Measurements from ENCODE around the gene MRTO4.
"Not testable (repeated sequence)": the region's sequence is repeated elsewhere in the genome, so short reads cannot be mapped to it uniquely, and the experiment has no call there.

Gene MRTO4

GRCh38 chr1:19254416-19254815 is 2.8 kb downstream of the MRTO4 start:
- TF ChIP-seq CTCF (IDR thresholded peaks at IDR 0.05; ENCODE audit: low read depth, low read length, missing control alignments) = no peak
- H3K36me3 ChIP-seq (replicated peaks) = peaks cover 25% of the 10 kb centered on the region
- DNase-seq = no peak
- H3K27ac ChIP-seq = no peak overlapping the region
- in situ Hi-C loops (cut with HindIII; ENCODE audit: low pct_ligation_motif_present, low sequenced_read_pairs) = no loop called here
- H3K27me3 ChIP-seq (replicated peaks) = no peaks in the 10 kb centered on the region
- no peak overlapping the region for H3K4me3 ChIP-seq (ENCODE audit: low read depth, low read length)

- Histone ChIP-seq H3K4me3 (ENCODE audit: low read depth, low read length) (no peak overlapping the region), H3K27ac (no peak overlapping the region), H3K36me3 (replicated peaks) (peaks cover 34% of the 10 kb centered on the region), H3K27me3 (replicated peaks) (no peaks in the 10 kb centered on the region)
- in situ Hi-C loops (cut with HindIII; ENCODE audit: low pct_ligation_motif_present, low sequenced_read_pairs) = no loop called here
- no peak for DNase-seq
- TF ChIP-seq CTCF (IDR thresholded peaks at IDR 0.05; ENCODE audit: low read depth, low read length, missing control alignments) = no peak
These were observed 3.7 kb downstream of the MRTO4 start for GRCh38 chr1:19255288-19255687.

GRCh38 chr1:19256301-19256700 is 4.7 kb downstream of the MRTO4 start:
- H3K36me3 ChIP-seq (replicated peaks) = peaks cover 35% of the 10 kb centered on the region

GRCh38 chr1:19257178-19257914 is 5.7 kb downstream of the MRTO4 start:
- in situ Hi-C loops (cut with HindIII; ENCODE audit: low pct_ligation_motif_present, low sequenced_read_pairs) = no loop called here
- Histone ChIP-seq H3K36me3 (replicated peaks) (peaks cover 35% of the 10 kb centered on the region), H3K27me3 (replicated peaks) (no peaks in the 10 kb centered on the region), H3K27ac (no peak overlapping the region), H3K4me3 (ENCODE audit: low read depth, low read length) (no peak overlapping the region)
- TF ChIP-seq CTCF (IDR thresholded peaks at IDR 0.05; ENCODE audit: low read depth, low read length, missing control alignments) = no peak
- DNase-seq = no peak

More at GRCh38 chr1:19256301-19256700, 4.7 kb downstream of the MRTO4 start:
- H3K27ac ChIP-seq; in situ Hi-C loops (cut with HindIII; ENCODE audit: low pct_ligation_motif_present, low sequenced_read_pairs); H3K4me3 ChIP-seq (ENCODE audit: low read depth, low read length); DNase-seq; H3K27me3 ChIP-seq (replicated peaks): not testable (repeated sequence)

- Histone ChIP-seq H3K4me3 (ENCODE audit: low read depth, low read length) (no peak overlapping the region), H3K27ac (no peak overlapping the region), H3K27me3 (replicated peaks) (no peaks in the 10 kb centered on the region), H3K36me3 (replicated peaks) (peaks cover 35% of the 10 kb centered on the region)
- TF ChIP-seq CTCF (IDR thresholded peaks at IDR 0.05; ENCODE audit: low read depth, low read length, missing control alignments) = no peak
- in situ Hi-C loops (cut with HindIII; ENCODE audit: low pct_ligation_motif_present, low sequenced_read_pairs) = no loop called here
- DNase-seq = no peak
These were observed 6.7 kb downstream of the MRTO4 start for GRCh38 chr1:19258353-19258752.

GRCh38 chr1:19260211-19261138 is 8.9 kb downstream of the MRTO4 start:
- Histone ChIP-seq H3K36me3 (replicated peaks) (peaks cover 35% of the 10 kb centered on the region), H3K27me3 (replicated peaks) (no peaks in the 10 kb centered on the region), H3K27ac (peak overlapping the region; percentile 52), H3K4me3 (ENCODE audit: low read depth, low read length) (no peak overlapping the region)
- in situ Hi-C loops (cut with HindIII; ENCODE audit: low pct_ligation_motif_present, low sequenced_read_pairs) = no loop called here
- peak; percentile 91 for DNase-seq
- no peak for TF ChIP-seq CTCF (IDR thresholded peaks at IDR 0.05; ENCODE audit: low read depth, low read length, missing control alignments)
